ENCODE measurements around the gene ANAPC1. TPM values are rescaled to one million over a fixed set of nuclear protein-coding genes. Genes with fewer than 3 reads are reported as not detected.
"Not testable (repeated sequence)": the region's sequence is repeated elsewhere in the genome, so short reads cannot be mapped to it uniquely, and the experiment has no call there.

ANAPC1 gene
- total and polyA plus RNA-seq, 9 of the 15 experiments (the other 6 are each of a cell fraction or from before 2014, with no cell fraction given) = 14.0 to 126 (median 78.2) TPM

DNA sequence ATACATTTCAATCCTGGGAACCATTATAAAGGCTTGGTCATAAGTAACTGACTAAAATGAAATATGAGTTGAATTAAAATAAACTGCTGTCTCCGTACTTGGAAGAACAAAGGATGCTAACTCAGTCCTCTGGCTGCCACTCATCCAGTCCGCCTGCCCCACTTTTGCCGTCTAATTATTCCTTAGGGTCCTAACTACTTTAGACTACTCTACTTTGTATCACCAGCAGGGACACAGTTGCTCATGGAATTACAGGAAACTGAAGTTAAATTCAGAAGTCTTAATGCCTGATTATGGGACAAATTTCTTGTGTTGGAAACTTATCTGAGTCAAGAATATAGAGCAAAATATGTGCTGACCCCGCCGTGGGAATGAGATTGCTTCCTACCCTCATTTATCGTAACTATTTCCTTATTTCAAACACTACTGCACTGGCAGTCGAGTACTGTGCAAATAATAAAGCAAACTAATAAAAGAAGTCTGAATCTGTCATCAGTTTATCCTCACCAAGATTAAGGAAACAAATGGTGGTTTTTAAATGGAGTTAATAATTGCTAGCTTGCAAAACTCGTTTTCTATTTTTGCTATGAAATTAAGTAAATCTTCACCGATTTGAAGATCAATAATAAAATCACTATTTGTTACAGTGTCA, 102.4 kb downstream of the ANAPC1 start:
- CTCF ChIA-PET (ENCODE audit: low intra/inter-chr PET ratio); BruUV-seq (replicated peaks): not testable (repeated sequence)
- 63% methylated on average over 6 of the region's 9 CpGs for WGBS (ENCODE audit: insufficient coverage, low coverage, missing lambda C conversion rate)

GRCh38 chr2:111777155-111777554, 106.8 kb downstream of the ANAPC1 start:
- H3K9ac ChIP-seq (ENCODE audit: insufficient read depth in 1 of 2, low read depth in 2 of 2, low read length in 2 of 2); DNase-seq (ENCODE audit: extremely low read depth in 1 of 4, low spot score in 3 of 4); H3K9me1 ChIP-seq (ENCODE audit: control insufficient read depth, insufficient read depth, low read length); H3K4me1 ChIP-seq (replicated peaks in 1 of 2; ENCODE audit: control insufficient read depth in 2 of 2, insufficient read depth in 2 of 2, low read length in 2 of 2); H3K9me3 ChIP-seq (replicated peaks; ENCODE audit: control insufficient read depth, insufficient read depth, low read depth, low read length); in situ Hi-C loops (cut with MboI); H3K79me2 ChIP-seq (ENCODE audit: control insufficient read depth, insufficient read depth, low read length); intact Hi-C loops (cut with micrococcal nuclease); POLR2A ChIA-PET; H3K27me3 ChIP-seq (ENCODE audit: control insufficient read depth in 2 of 2, insufficient read depth in 2 of 2, low read length in 2 of 2); FAIRE-seq; H2AFZ ChIP-seq (ENCODE audit: low read depth, low read length); H4K20me1 ChIP-seq (replicated peaks; ENCODE audit: control insufficient read depth, insufficient read depth, low read length); CTCF ChIA-PET (ENCODE audit: low intra/inter-chr PET ratio); ATAC-seq; H3K4me2 ChIP-seq (ENCODE audit: insufficient read depth, low read length); BruUV-seq (replicated peaks); H3K27ac ChIP-seq (ENCODE audit: extremely low read depth, low read depth, low read length); H3K4me3 ChIP-seq: not testable (repeated sequence)
- 80% methylated on average over 4 of the region's 4 CpGs for WGBS (ENCODE audit: insufficient coverage, low coverage, missing lambda C conversion rate)
- peaks cover 11% of the 10 kb centered on the region; the same call in 1 of the 3 replicates for H3K36me3 ChIP-seq (ENCODE audit: control insufficient read depth, insufficient read depth, low read length)

More for the DNA sequence above, 102.4 kb downstream of the ANAPC1 start:
- POLR2A ChIA-PET; H3K27ac ChIP-seq (ENCODE audit: extremely low read depth, low read depth, low read length); H2AFZ ChIP-seq (ENCODE audit: low read depth, low read length); H3K36me3 ChIP-seq (ENCODE audit: control insufficient read depth, insufficient read depth, low read length); in situ Hi-C loops (cut with MboI); H3K9me1 ChIP-seq (ENCODE audit: control insufficient read depth, insufficient read depth, low read length); H4K20me1 ChIP-seq (replicated peaks; ENCODE audit: control insufficient read depth, insufficient read depth, low read length); H3K4me1 ChIP-seq (replicated peaks in 1 of 2; ENCODE audit: control insufficient read depth in 2 of 2, insufficient read depth in 2 of 2, low read length in 2 of 2); H3K4me2 ChIP-seq (ENCODE audit: insufficient read depth, low read length); H3K9ac ChIP-seq (ENCODE audit: insufficient read depth in 1 of 2, low read depth in 2 of 2, low read length in 2 of 2); H3K27me3 ChIP-seq (ENCODE audit: control insufficient read depth in 2 of 2, insufficient read depth in 2 of 2, low read length in 2 of 2); ATAC-seq; intact Hi-C loops (cut with micrococcal nuclease); FAIRE-seq; H3K9me3 ChIP-seq (replicated peaks; ENCODE audit: control insufficient read depth, insufficient read depth, low read depth, low read length); DNase-seq (ENCODE audit: extremely low read depth in 1 of 4, low spot score in 3 of 4); H3K79me2 ChIP-seq (ENCODE audit: control insufficient read depth, insufficient read depth, low read length); H3K4me3 ChIP-seq: not testable (repeated sequence)

GRCh38 chr2:111776296-111776695, 107.7 kb downstream of the ANAPC1 start:
- WGBS (ENCODE audit: insufficient coverage, low coverage, missing lambda C conversion rate) = 100% methylated on average over 1 of the region's 3 CpGs
- POLR2A ChIA-PET; in situ Hi-C loops (cut with MboI); H3K27ac ChIP-seq (ENCODE audit: extremely low read depth, low read depth, low read length); H3K4me3 ChIP-seq; FAIRE-seq; H3K36me3 ChIP-seq (ENCODE audit: control insufficient read depth, insufficient read depth, low read length); H3K9ac ChIP-seq (ENCODE audit: insufficient read depth in 1 of 2, low read depth in 2 of 2, low read length in 2 of 2); ATAC-seq; H3K9me1 ChIP-seq (ENCODE audit: control insufficient read depth, insufficient read depth, low read length); intact Hi-C loops (cut with micrococcal nuclease); DNase-seq (ENCODE audit: extremely low read depth in 1 of 4, low spot score in 3 of 4); H3K79me2 ChIP-seq (ENCODE audit: control insufficient read depth, insufficient read depth, low read length); H2AFZ ChIP-seq (ENCODE audit: low read depth, low read length); H4K20me1 ChIP-seq (replicated peaks; ENCODE audit: control insufficient read depth, insufficient read depth, low read length); BruUV-seq (replicated peaks); H3K27me3 ChIP-seq (ENCODE audit: control insufficient read depth in 2 of 2, insufficient read depth in 2 of 2, low read length in 2 of 2); CTCF ChIA-PET (ENCODE audit: low intra/inter-chr PET ratio); H3K4me1 ChIP-seq (replicated peaks in 1 of 2; ENCODE audit: control insufficient read depth in 2 of 2, insufficient read depth in 2 of 2, low read length in 2 of 2); H3K9me3 ChIP-seq (replicated peaks; ENCODE audit: control insufficient read depth, insufficient read depth, low read depth, low read length); H3K4me2 ChIP-seq (ENCODE audit: insufficient read depth, low read length): not testable (repeated sequence)

GRCh38 chr2:111772180-111772579, 111.8 kb downstream of the ANAPC1 start:
- POLR2A ChIA-PET; H3K27me3 ChIP-seq (ENCODE audit: control insufficient read depth in 2 of 2, insufficient read depth in 2 of 2, low read length in 2 of 2); DNase-seq (ENCODE audit: extremely low read depth in 1 of 4, low spot score in 3 of 4); BruUV-seq (replicated peaks); in situ Hi-C loops (cut with MboI); H3K79me2 ChIP-seq (ENCODE audit: control insufficient read depth, insufficient read depth, low read length); H2AFZ ChIP-seq (ENCODE audit: low read depth, low read length); H4K20me1 ChIP-seq (replicated peaks; ENCODE audit: control insufficient read depth, insufficient read depth, low read length); H3K4me3 ChIP-seq; H3K9me3 ChIP-seq (replicated peaks; ENCODE audit: control insufficient read depth, insufficient read depth, low read depth, low read length); CTCF ChIA-PET (ENCODE audit: low intra/inter-chr PET ratio); H3K27ac ChIP-seq (ENCODE audit: extremely low read depth, low read depth, low read length); H3K4me1 ChIP-seq (replicated peaks in 1 of 2; ENCODE audit: control insufficient read depth in 2 of 2, insufficient read depth in 2 of 2, low read length in 2 of 2); H3K9ac ChIP-seq (ENCODE audit: insufficient read depth in 1 of 2, low read depth in 2 of 2, low read length in 2 of 2); H3K4me2 ChIP-seq (ENCODE audit: insufficient read depth, low read length); intact Hi-C loops (cut with micrococcal nuclease); H3K9me1 ChIP-seq (ENCODE audit: control insufficient read depth, insufficient read depth, low read length): not testable (repeated sequence)
- FAIRE-seq (peak; percentile 89), ATAC-seq (peak; percentile 82)
- H3K36me3 ChIP-seq (ENCODE audit: control insufficient read depth, insufficient read depth, low read length) = peaks cover 11% of the 10 kb centered on the region; the same call in 1 of the 3 replicates
- no CpG with 5 or more reads among the region's 6 CpGs for WGBS (ENCODE audit: insufficient coverage, low coverage, missing lambda C conversion rate)

All from K562 (cell line).